NCI-H446 (cell line): ENCODE measurements around the gene OR2M3.
A peak's percentile ranks its signal among the peaks of the same experiment; 100 is the strongest.
"Not testable (repeated sequence)": the region's sequence is repeated elsewhere in the genome, so short reads cannot be mapped to it uniquely, and the experiment has no call there.

ENCODE experiments used
- DNase-seq, 2 experiments: peaks; one replicate each; lab custom pipeline; 2025; lab: John Stamatoyannopoulos, UW

OR2M3 gene

GRCh38 chr1:248196965-248197364, at the start of gene OR2M3:
Gene OR2M3 (plus strand): TSS chr1:248197265. CDS start chr1:248203068, 5,803 bp downstream.
- DNase-seq, result no peak

- DNase-seq, result no peak
Measured at GRCh38 chr1:248152056-248152827, 44.8 kb upstream of the OR2M3 start.

- no peak for DNase-seq
Measured at GRCh38 chr1:248155927-248156326, 41.1 kb upstream of the OR2M3 start.

- DNase-seq, result no peak
Measured at GRCh38 chr1:248158758-248159157, 38.3 kb upstream of the OR2M3 start.

GRCh38 chr1:248164031-248164430, 33.0 kb upstream of the OR2M3 start:
- no peak for DNase-seq

- no peak for DNase-seq
Measured at GRCh38 chr1:248165186-248165585, 31.9 kb upstream of the OR2M3 start.

GRCh38 chr1:248174521-248174920, 22.5 kb upstream of the OR2M3 start, which contains the start of gene OR2M2:
Gene OR2M2 (plus strand): TSS chr1:248174821. CDS start chr1:248179986, 5,165 bp downstream.
- DNase-seq, result no peak

- no peak for DNase-seq
Measured at GRCh38 chr1:248183996-248184395, 13.1 kb upstream of the OR2M3 start.

GRCh38 chr1:248187363-248187762, 9.7 kb upstream of the OR2M3 start:
- no peak for DNase-seq

GRCh38 chr1:248189026-248189425, 8.0 kb upstream of the OR2M3 start:
- no peak for DNase-seq

- no peak for DNase-seq
Measured at GRCh38 chr1:248194117-248194516, 2.9 kb upstream of the OR2M3 start.

GRCh38 chr1:248215880-248216279, 18.8 kb downstream of the OR2M3 start:
- DNase-seq, result no peak

- DNase-seq, result no peak
Measured at GRCh38 chr1:248225537-248225936, 28.5 kb downstream of the OR2M3 start.

GRCh38 chr1:248229360-248229908, 32.4 kb downstream of the OR2M3 start:
- DNase-seq, result no peak

- no peak for DNase-seq
Measured at GRCh38 chr1:248231117-248231516, 34.1 kb downstream of the OR2M3 start, which contains the start of gene OR2M4. Gene OR2M4 (plus strand): TSS chr1:248231417. CDS start chr1:248238929, 7,512 bp downstream.

- no peak for DNase-seq
Measured at GRCh38 chr1:248239478-248239877, 42.4 kb downstream of the OR2M3 start.

- peak in 1 of 2 experiments; percentile 68 for DNase-seq
Measured at GRCh38 chr1:248243204-248243603, 46.1 kb downstream of the OR2M3 start.

GRCh38 chr1:248259309-248259708, 62.2 kb downstream of the OR2M3 start:
- not testable (repeated sequence) for DNase-seq
